Measurements from ENCODE around the gene PDIA6.

Gene PDIA6

DNA sequence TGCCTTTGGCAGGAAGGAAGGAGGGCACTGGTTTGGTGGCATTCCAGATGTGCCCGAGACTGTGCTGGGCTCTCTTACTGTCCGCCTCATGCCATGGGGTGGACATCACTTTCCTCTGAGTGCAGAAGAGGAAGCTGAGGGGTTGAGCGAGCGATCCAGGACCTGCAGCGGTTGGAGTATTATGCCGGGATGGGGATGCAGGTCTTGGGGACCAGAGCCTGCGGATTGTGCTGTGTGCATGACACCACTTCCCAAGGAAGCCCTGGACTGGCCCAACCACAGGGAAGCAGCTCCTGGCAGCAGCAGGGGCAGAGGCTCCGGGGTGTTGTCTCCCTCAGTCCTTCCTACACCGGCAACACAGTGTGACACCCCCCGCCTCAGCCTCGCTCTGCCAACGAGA lies 46.7 kb downstream of the PDIA6 start (continued):
- TF ChIP-seq ZC3H10 (CRISPR knock-in tag; IDR thresholded peaks at IDR 0.05) (no peak), ZNF565 (CRISPR knock-in tag; conservative IDR thresholded peaks at IDR 0.05; ENCODE audit: low read depth) (no peak), ZFP3 (CRISPR knock-in tag; IDR thresholded peaks at IDR 0.05) (no peak), TCF4 (CRISPR knock-in tag; IDR thresholded peaks at IDR 0.05; ENCODE audit: borderline replicate concordance) (no peak)
- TF ChIP-seq, protein P1, sequence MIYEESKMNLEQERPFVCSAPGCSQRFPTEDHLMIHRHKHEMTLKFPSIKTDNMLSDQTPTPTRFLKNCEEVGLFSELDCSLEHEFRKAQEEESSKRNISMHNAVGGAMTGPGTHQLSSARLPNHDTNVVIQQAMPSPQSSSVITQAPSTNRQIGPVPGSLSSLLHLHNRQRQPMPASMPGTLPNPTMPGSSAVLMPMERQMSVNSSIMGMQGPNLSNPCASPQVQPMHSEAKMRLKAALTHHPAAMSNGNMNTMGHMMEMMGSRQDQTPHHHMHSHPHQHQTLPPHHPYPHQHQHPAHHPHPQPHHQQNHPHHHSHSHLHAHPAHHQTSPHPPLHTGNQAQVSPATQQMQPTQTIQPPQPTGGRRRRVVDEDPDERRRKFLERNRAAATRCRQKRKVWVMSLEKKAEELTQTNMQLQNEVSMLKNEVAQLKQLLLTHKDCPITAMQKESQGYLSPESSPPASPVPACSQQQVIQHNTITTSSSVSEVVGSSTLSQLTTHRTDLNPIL (CRISPR knock-in tag; IDR thresholded peaks at IDR 0.05; ENCODE audit: low read depth): no peak

GRCh38 chr2:10765461-10765860 lies 47.1 kb downstream of the PDIA6 start:
- ATAC-seq: no peak
- TF ChIP-seq OSR1 (CRISPR knock-in tag; IDR thresholded peaks at IDR 0.05) (no peak), PPARA (CRISPR knock-in tag; IDR thresholded peaks at IDR 0.05; ENCODE audit: borderline replicate concordance) (no peak), ZNF565 (CRISPR knock-in tag; conservative IDR thresholded peaks at IDR 0.05; ENCODE audit: low read depth) (no peak), TOX (CRISPR knock-in tag; IDR thresholded peaks at IDR 0.05; ENCODE audit: borderline replicate concordance) (no peak), CSDC2 (CRISPR knock-in tag; IDR thresholded peaks at IDR 0.05) (no peak), GLIS3 (CRISPR knock-in tag; IDR thresholded peaks at IDR 0.05) (no peak), ZFP30 (CRISPR knock-in tag; IDR thresholded peaks at IDR 0.05) (no peak), SNAI2 (CRISPR knock-in tag; IDR thresholded peaks at IDR 0.05) (no peak), TCF4 (CRISPR knock-in tag; IDR thresholded peaks at IDR 0.05; ENCODE audit: borderline replicate concordance) (no peak)
- TF ChIP-seq, protein P2, sequence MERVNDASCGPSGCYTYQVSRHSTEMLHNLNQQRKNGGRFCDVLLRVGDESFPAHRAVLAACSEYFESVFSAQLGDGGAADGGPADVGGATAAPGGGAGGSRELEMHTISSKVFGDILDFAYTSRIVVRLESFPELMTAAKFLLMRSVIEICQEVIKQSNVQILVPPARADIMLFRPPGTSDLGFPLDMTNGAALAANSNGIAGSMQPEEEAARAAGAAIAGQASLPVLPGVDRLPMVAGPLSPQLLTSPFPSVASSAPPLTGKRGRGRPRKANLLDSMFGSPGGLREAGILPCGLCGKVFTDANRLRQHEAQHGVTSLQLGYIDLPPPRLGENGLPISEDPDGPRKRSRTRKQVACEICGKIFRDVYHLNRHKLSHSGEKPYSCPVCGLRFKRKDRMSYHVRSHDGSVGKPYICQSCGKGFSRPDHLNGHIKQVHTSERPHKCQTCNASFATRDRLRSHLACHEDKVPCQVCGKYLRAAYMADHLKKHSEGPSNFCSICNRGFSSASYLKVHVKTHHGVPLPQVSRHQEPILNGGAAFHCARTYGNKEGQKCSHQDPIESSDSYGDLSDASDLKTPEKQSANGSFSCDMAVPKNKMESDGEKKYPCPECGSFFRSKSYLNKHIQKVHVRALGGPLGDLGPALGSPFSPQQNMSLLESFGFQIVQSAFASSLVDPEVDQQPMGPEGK (CRISPR knock-in tag; IDR thresholded peaks at IDR 0.05; ENCODE audit: borderline replicate concordance): no peak
- TF ChIP-seq, protein P1 (CRISPR knock-in tag; IDR thresholded peaks at IDR 0.05; ENCODE audit: low read depth): no peak

- no peak for ATAC-seq
- TF ChIP-seq ARNTL (CRISPR knock-in tag; IDR thresholded peaks at IDR 0.05; ENCODE audit: borderline replicate concordance, low read depth) (no peak), ISL1 (CRISPR knock-in tag; IDR thresholded peaks at IDR 0.05) (no peak), POU6F1 (CRISPR knock-in tag; IDR thresholded peaks at IDR 0.05; ENCODE audit: borderline replicate concordance, low read depth) (no peak), ZNF70 (CRISPR knock-in tag; IDR thresholded peaks at IDR 0.05) (no peak)
Measured at GRCh38 chr2:10764896-10765295, 47.7 kb downstream of the PDIA6 start.

DNA sequence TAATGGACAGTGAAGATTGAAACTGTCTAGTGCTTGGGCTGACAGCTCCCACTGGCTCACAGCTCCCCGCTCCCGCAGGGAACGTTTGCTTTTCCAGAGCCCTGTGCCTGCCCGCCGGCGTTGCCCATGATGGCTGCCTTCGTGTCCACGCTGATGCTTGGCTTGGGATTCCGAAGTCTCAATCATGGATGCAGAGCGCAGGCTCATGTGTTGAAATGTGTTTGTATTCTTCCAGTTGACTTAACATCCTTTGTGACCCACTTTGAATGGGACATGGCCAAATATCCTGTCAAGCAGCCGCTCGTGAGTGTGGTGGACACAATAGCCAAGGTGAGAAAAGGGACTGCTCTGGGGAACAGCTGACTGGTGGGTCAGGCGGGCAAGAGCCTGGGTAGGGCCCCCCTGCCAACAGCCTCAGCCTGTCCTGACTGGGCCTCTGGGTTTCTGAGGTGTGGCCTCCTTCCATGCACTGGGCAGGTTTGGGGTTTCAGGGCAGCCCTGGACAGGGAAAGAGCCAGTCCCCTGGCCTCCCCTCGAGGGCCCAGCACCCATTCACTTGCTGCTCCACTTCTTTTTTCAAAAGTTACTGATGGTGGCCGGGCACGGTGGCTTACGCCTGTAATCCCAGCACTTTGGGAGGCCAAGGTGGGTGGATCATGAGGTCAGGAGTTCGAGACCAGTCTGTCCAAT lies 48.3 kb downstream of the PDIA6 start:
- no peak for ATAC-seq

More for the DNA sequence above, 48.3 kb downstream of the PDIA6 start:
- TF ChIP-seq ZC3H10 (CRISPR knock-in tag; IDR thresholded peaks at IDR 0.05) (no peak), ZNF565 (CRISPR knock-in tag; conservative IDR thresholded peaks at IDR 0.05; ENCODE audit: low read depth) (no peak), OSR1 (CRISPR knock-in tag; IDR thresholded peaks at IDR 0.05) (no peak), RARB (CRISPR knock-in tag; IDR thresholded peaks at IDR 0.05) (no peak), ISL1 (CRISPR knock-in tag; IDR thresholded peaks at IDR 0.05) (no peak), ZFP30 (CRISPR knock-in tag; IDR thresholded peaks at IDR 0.05) (no peak), ZFP3 (CRISPR knock-in tag; IDR thresholded peaks at IDR 0.05) (no peak), TCF4 (CRISPR knock-in tag; IDR thresholded peaks at IDR 0.05; ENCODE audit: borderline replicate concordance) (no peak), ZNF8 (CRISPR knock-in tag; IDR thresholded peaks at IDR 0.05) (no peak), GLIS3 (CRISPR knock-in tag; IDR thresholded peaks at IDR 0.05) (no peak), TSHZ2 (CRISPR knock-in tag; IDR thresholded peaks at IDR 0.05) (no peak), BACH2 (CRISPR knock-in tag; IDR thresholded peaks at IDR 0.05; ENCODE audit: borderline replicate concordance) (no peak), SNAI2 (CRISPR knock-in tag; IDR thresholded peaks at IDR 0.05) (no peak)
- TF ChIP-seq, protein P1 (CRISPR knock-in tag; IDR thresholded peaks at IDR 0.05; ENCODE audit: low read depth): no peak
- TF ChIP-seq, protein P3, sequence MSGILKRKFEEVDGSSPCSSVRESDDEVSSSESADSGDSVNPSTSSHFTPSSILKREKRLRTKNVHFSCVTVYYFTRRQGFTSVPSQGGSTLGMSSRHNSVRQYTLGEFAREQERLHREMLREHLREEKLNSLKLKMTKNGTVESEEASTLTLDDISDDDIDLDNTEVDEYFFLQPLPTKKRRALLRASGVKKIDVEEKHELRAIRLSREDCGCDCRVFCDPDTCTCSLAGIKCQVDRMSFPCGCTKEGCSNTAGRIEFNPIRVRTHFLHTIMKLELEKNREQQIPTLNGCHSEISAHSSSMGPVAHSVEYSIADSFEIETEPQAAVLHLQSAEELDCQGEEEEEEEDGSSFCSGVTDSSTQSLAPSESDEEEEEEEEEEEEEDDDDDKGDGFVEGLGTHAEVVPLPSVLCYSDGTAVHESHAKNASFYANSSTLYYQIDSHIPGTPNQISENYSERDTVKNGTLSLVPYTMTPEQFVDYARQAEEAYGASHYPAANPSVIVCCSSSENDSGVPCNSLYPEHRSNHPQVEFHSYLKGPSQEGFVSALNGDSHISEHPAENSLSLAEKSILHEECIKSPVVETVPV (CRISPR knock-in tag; IDR thresholded peaks at IDR 0.05): no peak

All from SK-N-SH treated with all-trans-retinoic acid at 6 μM for 48 hours (cell line).